Stimulated activated CD8-positive, alpha-beta memory T cell treated with anti-CD3 and anti-CD28 coated beads, Interleukin-7, amount 100 ng/mL, for 1 hour (primary cell): ENCODE results near the gene ERG.

ENCODE experiments used
- DNase-seq, 2 donors: peaks; one replicate each; pipeline ENCODE4 v3.0.0-alpha.2; 2020; ENCODE audit warnings: low read depth in 2 of 2

ERG gene

DNA sequence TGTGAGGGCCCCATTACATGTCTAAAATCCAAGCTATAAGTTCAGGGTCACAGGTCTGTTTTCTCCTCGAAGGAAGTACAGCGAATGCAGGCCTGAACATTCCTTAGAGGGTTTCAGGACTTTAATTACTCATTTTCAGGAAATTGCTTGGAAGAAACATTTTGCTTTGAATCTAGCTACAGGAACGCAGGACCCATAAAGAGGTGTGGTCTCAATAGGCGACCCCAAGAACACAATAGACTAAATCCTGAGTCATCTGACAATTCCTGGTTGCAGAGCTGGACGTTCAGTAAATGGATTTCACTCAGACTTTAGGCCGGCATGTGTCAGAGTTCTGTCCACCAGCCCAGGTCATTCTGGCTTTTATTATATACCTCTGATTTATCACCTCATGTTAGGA is 1.0 kb upstream of the ERG start:
- DNase-seq = no peak

DNA sequence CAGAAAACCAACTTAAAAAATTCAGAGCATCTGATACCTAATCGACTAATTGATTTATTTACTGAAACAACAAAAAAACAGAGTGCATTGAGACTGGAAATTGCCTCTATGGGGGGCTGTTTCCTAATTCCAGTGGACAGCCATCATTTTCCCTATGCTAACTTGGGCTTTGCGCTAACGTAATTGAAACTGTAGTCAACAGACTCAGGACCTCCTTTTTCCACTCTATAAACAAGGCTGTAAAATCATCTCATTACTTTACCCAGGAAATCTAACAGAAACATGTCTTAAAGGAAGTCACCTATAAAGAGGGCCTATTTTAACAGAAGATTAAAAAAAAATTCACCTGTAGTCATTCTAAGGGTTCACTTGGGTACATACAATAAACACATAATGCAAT is 2.1 kb downstream of the ERG start:
- no peak for DNase-seq

DNA sequence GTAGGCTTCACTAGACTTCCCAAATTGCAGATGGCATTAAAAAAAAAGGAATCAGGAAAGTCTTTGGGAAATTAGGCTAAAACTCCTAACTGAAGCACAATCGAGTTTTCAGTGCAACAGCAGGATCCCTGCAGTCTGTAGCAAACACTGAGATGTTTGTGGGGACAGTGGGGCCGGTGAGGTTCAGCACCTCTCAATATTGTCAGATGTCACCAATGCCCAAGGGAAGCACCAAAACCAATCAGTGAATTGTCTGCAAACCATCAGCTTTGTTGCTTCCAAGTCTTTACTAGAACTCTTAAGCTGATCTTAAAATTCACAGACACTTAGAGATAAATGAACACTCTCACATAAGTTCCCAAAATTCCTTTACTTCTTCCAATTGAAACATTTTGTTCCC is 2.6 kb downstream of the ERG start:
- no peak for DNase-seq

DNA sequence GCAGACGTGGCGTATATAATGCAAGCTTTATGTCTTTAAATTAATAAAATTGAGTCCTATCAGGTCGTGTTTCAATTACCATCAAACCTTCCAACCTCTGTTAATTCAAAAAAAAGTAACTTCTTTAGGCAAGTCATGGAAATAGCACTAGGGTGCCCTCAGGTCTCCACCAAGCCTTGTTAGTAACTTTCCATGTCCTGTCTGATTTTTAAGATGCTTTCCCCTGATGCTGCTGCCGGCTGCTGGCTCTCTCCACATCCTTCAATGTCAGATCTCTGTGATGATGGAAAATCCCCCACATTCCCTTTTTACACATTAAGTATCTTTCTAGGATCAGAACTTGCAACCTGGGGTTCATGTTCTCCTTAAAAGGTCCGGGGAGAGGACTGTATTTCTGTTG is 3.0 kb downstream of the ERG start:
- no peak for DNase-seq

DNA sequence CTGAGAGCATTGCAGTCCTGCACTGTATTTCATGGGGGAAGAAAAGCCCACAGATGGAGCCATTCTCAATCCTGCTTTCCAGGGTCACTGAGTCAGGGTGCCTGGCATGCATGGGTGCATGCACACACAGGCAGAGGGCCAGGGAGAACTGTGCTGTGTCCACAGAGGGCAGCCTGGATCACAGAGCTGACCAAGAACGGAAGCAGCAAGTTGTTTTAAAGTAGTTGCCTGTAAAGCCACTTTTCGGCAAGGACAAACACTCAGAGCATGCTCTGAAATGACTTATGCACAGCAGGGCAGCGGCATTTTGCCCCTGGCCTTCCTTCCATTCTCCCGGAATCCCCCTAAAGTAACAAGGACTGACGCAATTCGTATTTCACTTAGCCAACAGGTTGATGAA is 3.6 kb downstream of the ERG start:
- no peak for DNase-seq

DNA sequence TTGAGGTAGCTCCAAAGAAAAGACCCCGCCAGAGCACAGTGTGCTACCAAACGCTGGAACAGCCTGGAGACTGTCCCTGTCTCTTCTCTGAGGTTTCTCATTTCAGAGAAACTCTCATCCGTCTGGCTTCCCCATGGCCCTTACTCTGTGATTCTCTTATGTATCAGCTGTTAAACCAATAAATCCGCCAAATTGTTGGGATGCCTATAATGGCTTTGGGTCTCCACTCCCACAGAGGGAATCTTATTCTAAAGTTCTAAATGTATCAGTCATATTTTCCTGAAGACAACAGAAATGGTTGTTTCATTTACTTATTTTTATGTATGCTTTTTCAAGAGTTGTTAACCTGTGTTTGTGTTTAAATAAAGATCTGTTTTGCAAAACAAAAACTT is 4.0 kb downstream of the ERG start:
- DNase-seq = no peak

DNA sequence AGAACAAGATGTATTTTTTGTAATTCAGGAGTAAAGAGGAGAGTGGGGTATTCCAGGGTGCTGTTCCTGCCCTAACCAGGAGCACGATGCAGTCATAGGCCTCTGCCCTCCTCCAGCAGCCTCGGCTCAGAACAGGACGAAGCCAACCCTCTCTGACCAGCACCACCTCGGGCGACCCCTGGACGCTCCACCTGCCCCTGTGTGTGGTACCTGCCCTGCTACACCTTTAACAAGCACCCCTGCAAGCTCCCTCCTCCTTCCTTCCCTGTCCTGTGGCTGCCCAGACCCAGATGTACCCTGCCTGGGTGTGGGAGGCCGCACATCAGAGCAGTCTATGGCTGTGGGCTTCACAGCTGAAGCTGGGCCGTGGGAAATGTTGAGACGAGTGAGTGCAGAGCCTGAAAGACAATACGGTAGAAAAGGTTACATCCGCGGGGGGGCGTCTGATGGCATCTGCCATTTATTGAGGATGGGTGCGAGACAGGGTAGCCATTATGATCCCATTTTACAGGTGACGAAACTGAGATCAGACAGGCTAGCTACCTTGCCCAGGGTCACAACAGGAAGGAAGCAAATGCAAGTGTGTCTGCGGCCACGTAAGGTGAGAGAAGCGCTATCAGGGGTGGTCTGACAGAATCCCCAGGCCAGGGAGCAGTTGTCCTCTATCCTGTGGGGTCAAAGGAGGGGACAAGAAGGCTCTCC is 4.6 kb downstream of the ERG start:
- DNase-seq = no peak

DNA sequence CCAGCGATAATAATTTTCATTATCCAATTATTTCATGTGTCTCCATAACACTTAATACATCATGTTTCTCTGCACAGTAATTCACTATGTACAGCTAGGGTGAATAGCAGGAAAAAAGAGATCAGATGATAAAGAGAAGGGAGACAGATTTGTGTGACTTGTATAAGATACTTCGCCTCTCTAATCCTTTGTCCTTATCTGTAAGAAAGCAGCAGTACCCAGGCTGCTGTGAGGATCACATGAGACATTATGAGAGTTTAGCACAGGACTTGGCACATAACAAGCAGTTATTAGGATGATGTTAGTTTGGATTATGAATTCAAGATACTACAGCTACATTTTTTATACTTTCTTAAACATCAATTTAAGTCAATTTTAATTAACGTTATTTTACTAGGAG is 6.3 kb downstream of the ERG start:
- DNase-seq = no peak

DNA sequence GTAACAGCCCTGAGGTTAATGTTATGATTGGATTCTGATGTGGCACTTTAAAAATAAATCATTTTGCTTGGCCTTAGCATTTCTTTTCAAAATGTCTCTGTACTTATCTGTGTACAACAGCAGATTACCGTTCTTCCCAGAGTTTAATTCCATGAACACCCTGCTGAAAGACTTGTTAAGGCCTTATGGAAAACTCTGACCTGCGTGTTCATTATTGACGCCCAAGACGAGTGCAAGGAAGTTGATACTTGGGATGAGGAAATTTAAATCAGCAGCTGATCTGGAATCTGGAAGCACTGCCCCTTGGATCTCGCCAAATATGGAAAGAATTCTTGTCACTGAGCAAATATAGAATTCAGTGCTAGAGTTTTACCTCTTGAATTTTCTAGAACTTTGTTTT is 6.7 kb downstream of the ERG start:
- no peak for DNase-seq

DNA sequence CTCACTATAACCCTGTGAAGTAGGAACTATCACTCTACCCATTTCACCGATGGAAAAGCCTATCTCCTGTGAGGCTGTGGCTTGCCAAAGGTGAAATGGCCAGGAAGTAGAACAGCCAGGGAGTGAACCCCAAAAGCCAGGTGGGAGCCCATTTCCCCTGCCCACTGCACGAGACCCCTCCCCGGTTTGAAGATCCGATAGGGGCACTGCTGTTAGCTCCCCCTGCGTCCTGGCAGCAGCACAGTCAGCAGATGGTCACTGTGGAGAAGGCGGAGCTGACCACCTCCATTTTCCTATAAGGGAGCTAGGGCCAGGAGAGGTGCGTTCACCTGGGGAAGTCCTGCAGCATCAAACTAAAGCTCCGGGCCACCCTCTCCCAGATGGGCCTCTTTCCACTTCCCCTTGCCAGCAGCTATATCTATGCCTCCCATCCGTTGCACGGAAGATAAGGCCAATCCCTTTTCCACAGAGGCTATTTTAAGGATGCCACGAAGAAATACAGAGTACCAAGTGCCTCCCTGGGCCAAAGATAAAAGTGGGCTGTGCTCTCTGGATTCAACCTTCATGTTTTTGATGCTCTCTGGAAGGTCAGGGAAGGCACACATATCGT is 7.8 kb downstream of the ERG start:
- no peak for DNase-seq

DNA sequence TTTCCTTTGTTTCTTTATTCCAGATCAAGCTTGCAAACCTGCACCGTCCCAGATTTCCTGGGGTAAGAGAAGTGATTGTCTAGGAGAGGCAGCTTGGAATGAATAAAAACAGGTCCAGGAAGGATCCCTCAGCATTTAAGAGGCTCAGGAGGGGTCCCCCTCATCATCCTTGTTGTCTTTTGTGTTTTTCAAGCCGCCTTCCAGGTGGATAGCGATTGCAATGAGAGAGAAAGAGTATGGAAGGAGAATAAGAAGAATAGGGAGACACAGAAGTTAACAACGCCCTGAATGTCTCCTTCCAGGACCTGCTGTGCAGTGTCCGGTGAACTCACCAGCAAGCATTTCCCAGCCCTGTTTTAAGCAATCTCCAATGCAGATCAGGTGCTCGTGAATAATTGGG is 8.5 kb downstream of the ERG start:
- no peak for DNase-seq

DNA sequence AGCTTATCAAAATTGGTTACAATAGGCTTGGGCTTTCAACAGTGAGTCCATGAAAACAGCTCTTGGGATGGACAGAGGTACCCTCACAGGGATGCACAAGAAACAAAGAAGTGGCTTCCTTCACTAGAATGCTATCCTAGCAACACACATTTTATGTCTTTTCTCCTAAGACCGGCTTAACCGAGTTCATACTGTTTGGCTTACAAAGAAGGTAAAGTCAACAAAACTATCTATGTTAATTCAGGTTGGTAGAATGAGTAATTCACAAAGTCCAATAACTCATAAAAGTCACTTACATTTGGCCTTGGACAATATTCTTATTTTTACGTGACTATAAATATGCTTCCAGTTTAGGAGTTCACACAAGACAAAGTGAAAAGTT is 9.0 kb downstream of the ERG start:
- DNase-seq = no peak

DNA sequence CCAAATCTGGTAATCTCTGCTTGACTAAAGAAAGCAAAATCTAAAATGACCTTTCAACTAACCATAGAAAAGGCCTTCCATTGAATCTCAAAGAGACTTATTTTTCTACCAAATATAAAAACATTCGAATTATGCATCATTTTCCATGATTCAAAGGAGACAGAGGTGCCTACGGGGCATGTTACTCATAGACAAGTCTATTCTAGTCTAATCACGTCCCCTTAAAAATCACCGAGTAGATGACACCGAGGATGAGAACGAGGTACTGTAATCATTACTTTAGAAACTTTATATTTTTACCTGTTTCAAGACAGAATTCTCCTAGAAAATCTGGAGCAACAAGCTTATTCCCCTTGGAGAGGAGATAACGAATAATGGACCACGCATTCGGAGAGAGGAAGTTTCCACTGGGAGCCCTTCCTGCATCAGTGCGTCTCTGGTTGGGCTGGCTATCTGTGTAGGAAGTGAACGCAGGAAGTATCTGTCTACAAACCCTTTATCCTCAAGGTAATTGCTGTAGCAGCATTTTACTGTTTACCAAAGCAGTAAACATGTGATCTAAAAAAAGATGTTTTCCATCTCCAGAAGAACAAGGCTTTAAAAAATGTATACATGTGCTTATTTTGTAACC is 9.5 kb downstream of the ERG start:
- no peak for DNase-seq

DNA sequence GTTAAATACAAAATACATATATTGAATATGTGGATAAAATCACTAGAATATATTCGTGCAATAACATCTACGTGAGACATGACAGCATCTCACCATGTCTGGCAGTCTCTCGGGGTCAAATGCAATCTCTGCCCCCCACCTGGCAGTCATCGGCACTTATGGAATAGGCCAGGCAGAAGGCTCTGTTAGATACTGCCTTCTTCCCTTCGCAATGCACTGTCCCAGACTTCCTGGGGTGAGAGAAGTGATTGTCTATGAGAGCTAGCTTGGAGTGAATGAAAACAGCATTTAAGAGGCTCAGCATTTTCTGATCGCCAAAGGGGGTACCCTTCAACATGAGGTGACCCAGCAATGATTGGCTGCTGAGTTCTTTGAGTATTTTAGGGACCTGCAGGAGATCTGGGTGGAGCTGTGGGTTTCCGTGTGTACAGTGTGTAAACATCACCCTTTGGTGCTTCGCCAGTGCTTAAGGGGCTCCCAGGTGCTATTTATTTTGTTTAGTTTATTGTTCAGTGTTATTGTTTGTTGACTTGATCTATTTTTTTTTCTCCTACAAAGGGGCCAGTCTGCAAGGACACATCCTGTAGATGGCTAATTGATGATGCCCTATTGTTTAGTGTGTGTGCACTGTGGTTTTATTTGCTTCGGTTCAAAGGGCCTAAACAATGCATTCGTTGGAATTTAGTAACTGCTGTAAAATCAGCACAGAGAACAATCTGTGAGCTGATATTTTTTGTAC is 10.2 kb downstream of the ERG start:
- DNase-seq = no peak

DNA sequence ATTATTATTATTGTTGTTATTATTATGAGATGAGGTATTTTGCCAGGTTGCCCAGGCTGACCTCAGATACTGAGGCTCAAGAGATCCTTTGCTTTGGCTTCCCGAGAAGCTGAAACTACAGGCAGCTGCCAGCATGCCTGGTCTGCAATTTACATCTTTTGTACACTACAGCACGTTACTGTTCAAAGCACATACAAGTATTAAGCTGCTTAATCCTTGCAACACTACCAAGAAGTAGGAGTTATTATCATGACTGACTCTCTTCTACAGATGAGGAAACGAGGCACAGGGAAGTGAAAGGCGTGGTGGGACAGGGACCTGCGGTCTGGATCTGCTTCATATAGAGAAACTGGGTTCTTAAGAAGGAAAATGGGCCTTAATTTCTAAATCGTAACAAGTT is 11.6 kb downstream of the ERG start:
- no peak for DNase-seq

DNA sequence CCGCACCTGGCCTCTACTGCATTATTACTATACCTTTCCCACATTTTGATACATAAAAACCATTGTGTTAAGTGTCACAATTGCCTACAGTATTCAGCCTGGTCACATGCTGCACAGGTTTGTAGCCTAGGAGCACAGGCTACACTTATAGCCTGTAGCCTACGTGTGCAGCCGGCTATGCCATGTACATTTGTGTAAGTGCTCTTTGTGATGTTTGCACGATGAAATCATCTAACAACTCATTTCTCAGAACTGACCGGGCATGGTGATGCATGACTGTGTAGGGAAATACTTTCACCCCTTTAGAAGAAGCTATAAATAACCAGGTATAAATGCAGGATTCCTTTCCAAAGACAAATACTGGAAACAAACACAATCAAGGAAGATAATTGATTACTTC is 12.1 kb downstream of the ERG start:
- no peak for DNase-seq

DNA sequence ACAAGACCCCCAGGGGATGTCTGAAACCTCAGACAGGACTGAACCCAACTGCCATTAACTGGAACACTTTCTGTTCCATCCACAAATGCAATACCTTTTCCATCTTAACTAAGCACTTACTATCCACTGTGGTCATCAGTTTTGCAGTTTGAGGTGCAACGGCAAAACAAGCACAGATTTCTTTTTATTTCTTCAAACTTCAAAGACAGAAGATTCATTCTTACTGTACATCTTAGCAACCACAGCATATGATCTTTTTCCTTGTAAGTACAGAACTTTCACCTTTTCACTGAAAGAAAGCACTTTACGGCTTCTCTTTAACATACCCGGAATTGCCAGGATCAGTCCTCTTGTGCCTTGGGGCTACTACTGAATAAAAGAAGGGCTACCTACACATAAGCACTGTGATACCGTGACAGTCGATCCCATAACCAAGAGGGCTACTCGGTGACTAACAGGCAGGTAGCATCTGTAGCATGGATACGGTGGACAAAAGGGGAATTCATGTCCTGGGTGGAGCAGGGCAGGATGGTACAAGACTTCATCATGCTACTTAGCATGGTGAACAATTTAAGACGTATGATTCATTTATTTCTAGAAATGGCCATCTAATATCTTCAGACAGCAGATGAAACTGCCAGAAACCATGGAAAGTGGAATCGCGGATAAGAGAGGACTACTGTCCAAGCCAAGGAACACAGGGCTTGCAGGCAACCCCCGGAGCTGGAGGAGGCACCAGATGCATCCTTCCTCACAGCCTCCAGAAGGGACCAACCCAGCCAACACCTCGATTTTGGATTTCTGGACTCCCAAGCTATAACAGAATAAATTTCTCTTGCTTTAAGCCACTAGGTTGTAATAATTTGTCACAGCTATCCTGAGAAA is 18.4 kb downstream of the ERG start:
- DNase-seq = no peak

DNA sequence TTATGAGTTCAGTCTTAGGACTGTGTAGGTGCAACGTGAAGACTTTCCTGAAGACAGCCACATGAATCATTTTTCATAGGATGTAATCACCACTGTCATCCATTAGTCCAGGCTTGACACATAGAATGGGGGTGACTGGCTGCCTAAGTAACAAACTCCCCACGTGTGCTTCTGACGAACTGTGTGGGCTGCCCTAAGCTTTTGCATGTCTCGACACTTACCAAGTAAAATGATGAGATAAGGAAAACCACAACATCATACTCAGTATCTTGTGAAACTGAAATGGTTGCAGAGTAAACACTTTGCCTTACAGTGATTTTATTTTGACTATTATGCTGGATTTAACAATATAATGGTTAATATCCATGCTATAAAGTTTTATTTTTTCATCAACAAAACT is 19.5 kb downstream of the ERG start:
- DNase-seq = no peak

DNA sequence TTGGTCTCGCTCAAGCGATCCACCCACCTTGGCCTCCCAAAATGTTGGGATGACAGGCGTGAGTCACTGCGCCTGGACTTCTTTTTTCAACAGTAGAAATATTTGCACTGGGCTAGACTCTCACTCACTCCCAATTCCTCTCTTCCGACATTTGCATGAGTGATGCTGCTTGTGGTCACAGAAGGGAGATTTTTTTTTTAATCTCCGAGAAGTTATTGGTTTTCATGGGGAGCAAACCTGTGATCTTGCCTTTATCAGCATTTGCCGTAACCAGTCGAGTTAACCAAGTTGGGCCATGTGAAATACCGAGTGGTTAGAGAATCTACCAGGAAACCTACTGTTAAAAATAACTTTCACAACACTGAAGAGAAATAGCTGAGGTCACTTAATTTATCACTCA is 21.1 kb downstream of the ERG start:
- no peak for DNase-seq

DNA sequence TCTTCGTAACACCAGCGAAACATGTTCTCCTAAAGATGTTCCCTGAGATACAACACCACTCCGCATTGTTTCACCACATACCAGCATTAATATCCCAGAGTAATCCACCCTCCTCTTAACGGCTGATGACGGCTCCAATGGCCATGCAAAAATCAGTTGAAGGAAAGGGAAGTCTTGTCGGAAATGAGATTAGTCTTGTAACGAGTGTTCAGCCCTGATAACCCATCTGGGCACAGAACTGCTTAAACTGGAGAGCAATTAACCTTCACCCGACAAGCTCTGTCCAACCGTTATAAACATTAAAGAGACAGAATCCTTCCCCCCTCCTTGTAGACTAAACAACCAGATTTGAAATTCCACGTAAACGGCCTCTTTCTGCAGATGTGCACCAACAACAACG is 21.9 kb downstream of the ERG start:
- DNase-seq = no peak

DNA sequence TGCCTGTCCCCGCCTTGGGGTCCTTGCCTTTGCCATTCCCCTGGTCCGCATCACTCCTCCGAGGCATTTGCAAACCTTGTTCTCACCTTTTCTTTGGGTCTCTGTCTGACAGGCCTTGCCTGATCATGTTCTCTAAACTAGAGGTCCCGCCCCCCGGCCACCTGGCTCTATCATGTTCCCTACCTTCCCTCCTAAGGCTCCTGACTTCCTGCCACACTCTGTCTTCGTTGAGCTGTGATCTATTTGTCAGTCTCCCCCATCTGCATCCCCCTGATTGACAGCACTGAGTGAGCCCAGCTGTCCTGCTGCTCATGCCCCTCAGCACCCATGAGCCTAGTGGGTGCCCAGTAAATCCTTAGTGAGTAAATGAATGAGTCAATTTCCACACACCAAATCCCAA is 22.8 kb downstream of the ERG start:
- no peak for DNase-seq

DNA sequence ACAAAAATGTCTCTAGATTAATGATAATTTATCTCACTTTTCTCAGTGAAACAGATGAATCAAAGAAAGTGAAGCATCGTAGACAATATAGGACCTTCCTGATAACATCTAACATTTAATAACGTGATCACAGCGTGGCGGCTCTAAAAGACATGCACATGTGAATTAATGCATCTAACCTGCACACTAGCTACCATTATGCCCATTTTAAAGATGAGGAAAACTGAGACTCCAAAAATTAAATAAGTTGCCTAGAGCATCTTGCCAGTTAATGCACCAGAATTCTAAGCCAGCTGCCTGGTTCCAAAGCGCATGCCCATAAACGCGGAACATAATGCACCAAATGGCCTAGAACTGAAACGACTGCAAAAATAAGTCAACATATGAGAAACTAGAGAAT is 23.5 kb downstream of the ERG start:
- DNase-seq = no peak
